GM19324 (cell line): Measurements from ENCODE around the gene CDK6.

Source experiments
- ATAC-seq: cut with Tn5 transposase; IDR thresholded peaks from one replicate; pipeline ENCODE4 v1.9.1; 2021; ENCODE audit warnings: mild to moderate bottlenecking, moderate library complexity; ENCODE audit not compliant: unreplicated experiment, low FRiP score

The CDK6 gene

DNA sequence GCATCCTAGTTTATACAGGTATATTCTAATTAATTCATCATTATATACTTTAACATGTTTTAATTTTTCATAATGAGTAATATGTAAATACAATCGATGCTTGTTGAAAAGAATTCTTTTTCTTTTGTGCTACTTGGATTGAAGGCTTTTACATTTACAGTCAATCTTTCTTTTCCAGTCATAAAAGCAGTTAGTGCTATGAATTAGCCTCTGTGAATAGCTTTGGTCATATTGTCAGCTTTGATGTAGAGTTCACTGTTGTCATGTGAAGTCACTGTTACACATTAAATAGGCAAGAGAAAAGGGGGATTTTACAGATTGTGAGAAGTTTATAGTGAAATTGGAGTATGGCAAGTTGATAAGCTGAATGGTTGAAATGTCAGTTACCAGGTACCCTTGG, 142.9 kb downstream of the CDK6 start:
- no peak for ATAC-seq

DNA sequence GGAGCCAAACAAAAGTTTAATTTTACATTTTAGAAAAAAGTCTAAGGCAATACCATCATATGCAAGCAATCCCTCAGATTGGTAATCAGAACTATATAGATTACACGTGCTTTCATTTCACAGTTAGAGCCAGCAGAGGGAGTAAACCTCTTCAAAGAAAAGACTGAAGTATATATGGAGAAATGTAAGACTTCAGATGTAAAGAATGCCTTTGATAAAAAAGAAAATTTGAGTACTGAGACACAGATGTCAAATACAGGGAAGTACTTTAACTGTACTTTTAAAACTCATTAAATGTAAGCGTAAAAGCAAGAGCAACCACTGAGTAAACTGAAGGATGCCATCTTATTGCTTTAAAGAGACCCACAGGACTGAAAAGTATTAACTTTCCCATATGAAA, 144.8 kb downstream of the CDK6 start:
- ATAC-seq: peak; percentile 51

DNA sequence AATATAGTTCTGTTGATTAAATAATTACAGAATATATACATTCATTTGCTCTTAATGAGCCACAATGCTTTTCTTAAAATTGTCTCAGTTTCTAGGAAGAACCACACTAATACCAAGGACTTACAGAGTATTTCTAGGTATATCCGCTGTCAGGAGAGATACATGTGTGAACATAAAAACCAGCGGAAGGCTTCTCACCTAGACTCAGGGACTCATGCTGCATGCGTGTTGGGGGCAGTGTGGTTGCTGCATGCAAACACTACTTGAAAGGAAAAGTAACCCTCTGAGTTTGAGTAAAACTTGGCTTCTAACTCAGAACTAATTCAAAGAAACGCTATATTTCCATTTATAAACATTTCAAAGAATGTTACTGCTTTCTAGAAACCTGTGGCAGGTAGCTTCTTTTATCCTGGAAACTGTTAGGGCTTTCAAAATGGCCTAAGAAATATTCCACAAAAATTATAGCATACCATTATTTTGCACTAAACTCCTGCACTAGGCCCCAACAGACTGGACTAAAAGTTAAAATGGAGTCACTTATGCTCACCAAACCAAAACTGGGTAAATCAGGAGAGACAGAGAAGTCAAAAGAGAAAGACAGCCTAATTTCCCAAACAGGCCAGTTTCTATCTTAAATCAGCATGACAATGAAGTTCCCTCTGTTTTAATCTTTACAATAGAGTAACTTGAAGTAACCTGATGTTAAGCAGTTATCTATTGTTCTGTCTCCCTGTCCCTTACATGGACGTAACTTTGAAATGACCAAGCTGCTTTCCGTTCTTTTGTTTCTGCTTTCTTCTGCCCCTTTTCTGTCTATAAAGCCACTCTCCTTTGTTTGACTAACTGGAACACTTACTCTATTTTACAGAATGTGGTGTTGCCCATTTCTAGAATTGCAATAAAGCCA, 151.0 kb downstream of the CDK6 start:
- ATAC-seq: no peak

DNA sequence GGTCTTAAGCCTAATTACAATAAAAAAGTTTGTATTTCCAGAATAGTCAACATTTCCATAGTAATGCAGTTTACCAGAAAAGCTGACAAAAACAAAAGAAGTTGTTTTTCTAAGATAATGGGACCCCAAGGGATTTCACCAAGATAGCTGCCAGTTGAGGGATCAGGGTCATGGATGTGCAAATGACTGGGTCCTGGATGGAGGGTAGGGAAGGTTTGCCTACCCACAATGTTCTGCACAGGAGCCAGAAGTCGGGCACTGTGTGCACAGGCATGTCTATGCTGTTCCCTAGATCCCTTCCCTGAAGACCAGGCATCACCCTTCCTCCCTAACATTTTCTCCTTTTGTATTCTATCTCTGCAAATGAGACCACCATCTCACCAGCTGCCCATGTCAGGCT, 152.1 kb downstream of the CDK6 start:
- no peak for ATAC-seq

DNA sequence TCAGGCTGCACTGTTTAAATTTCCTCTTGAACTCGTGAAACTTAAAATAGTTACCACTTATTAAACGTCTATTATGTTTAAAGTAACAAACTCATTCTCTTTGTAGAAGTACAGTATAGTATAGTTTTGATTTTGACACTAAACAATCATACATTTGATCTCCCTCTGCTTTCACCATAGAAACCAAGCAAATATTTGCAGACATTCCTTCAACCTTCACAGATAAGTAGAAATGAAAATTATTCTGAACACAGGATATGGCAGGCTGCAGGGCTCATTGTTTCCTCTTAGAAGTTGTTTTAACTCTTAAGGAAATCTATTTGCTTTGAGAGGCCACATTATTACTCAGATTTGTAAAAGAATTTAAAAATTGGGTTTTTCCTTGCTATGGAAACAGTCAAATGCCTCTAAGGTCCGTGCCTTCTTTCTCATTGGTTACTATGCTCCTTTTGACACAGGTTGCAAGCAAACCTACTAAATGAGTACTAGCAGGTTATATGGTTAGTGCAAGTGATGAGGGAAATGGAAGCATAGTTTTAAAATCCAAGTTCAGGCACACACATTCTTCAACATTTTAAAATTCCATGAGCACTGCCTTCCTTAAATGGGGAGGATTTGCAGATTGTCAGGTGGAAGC, 153.4 kb downstream of the CDK6 start:
- ATAC-seq: no peak

DNA sequence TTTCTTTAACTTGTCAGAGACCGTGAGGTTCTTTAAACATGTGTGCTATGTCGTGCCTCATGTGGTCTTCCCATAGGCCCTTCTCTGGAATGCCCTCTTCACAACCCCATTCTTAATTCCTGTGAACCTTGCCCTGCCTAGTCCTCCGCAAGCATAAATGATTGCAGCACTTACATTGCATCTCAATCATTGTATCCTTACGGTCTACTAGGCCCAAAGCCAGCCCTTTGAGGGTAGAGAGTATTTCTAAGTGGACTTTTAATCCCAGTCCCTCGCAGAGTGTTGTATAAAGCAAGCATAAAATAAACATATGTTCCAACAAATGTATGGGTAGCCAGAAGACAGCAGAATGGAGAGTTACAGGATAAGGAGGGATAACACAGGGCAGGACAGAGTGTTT, 154.0 kb downstream of the CDK6 start:
- ATAC-seq: no peak

DNA sequence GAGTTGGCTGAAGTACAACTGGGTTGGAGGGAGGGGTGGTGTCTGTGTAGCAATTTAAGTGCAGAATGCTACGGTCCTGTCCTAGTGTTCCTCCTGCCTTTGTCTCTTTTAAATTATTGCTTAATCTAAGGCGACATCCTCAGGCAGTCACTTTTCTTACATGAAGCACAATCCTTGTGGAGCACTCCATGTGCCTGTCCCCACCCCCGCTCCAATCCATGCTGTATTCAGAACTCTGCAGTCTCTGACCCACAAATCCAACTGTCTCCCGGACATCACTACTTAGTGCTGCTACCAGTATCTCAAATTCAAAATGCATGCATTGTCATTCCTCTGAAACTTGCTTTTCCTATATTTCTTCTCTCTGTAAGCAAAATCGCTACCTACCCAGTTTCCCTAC, 154.7 kb downstream of the CDK6 start:
- no peak for ATAC-seq

DNA sequence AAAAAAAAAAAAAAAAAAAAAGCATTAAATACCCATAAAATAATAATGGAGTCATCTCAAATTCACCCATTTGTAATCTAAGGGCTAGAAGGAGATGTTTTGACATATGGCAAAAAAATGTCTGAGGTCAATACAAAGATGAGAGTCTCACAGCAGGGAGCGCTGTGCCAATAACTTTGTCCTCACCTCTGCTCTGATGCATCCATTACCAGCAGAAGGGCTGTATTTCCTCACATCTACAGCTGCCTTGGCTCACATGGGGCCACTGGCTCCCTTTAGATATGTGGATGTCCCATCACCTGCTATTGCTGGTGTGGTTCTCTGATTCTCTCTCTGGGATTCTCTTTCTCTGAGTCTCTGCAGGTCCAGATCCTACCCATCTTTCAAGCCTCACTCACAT, 155.9 kb downstream of the CDK6 start:
- no peak for ATAC-seq

DNA sequence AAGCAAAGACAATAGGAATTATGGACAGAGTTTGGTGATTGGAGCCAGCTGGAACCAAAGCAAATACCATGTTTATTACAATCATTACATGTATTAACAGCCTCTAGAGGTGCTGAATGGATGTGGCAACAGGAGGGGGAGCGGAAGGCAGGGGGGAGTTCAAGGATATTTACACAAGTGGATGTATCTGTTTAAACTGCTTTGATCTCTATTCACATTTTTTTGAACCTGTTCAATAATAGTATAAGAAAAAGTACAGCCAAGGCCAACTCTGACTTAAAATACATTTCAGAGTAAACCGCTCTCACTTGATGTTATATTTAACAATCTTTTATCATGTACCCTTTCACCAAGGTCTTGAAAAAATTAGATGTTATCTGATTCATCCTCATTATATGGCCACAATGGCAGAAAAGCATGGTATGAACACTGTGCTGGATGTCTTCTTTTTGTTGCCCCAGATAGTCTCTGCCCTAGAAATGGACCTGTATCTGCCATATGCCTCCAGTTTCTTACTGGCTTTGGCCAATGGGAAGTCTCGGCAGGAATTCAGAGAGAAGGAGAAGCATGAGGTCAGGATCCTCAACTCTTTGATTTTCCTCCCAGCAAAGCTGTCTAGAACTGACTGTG, 158.0 kb downstream of the CDK6 start:
- ATAC-seq: no peak

DNA sequence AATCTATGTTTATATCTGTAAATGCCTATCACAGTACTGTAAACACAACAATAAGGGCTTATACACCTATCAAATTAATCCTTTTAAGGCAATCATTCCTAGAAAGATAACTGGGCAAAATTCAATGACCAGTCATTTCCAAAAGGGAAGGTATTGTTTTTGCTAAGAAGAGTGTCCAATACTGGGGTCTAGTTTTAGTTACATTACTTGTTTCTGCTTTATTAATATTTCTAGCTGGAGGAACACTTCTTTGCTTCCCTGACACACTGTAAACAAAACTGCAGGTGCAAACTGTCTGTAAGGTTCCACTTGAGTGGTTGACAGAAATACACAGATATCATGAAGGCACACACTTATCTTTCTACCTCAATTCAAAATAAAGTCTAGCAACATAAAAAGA, 162.0 kb downstream of the CDK6 start:
- ATAC-seq: peak; percentile 74

DNA sequence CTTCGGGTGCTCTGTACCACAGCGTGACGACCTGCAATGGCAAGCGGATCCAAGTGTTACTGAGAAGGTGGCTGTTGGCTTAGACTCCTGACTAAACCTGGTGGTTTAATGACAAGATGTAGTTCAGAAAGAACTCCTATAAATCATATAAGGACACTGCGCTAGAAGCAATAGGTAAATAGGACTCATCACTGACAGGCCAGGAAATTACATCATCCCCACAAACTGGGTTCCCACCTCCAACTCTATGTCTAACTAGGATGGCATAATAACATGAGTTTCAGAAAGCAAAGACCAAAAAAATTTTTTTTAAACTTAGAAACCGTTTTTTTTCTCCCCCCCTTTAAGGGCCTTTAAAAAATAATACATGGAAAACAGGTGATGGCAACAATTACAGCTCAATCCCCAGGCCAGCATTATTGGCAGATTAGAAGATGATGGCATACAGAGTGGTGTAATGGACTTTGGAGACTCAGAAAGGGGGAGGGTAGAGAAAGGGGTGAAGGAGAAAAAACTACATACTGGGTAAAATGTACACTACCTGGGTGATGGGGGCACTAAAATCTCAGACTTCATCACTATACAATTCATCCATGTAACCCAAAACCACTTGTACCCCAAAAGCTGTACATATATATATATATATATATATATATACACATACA, 164.7 kb downstream of the CDK6 start:
- ATAC-seq: no peak

DNA sequence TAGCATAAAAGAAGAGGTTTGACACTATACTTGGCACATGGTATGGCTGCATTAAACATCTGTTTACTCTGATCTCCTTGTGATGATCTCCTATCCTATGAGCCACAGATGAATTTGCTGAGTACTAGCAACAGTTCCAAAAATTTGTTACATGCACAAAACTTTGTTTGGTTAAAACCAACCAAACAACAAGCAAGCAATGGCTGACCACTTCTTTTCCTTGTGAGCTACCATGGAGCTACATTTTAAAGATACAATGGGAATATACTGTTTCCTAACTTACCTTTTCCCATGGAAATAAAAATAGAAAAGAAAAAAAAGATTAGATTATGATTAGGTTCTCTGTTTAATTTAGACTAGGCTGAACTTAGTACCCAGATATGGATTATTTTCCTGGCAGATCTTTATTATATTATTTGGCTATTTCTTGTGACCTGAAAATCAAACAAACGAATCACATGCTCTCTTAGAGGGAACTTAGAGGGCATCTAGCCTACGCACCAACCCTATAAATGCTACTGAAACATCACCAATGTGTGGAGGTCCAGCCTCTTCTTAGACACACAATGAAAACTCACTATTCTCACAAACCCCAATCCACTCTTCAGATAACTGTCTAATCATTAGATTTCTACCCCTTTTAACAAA, 166.0 kb downstream of the CDK6 start:
- no peak for ATAC-seq

DNA sequence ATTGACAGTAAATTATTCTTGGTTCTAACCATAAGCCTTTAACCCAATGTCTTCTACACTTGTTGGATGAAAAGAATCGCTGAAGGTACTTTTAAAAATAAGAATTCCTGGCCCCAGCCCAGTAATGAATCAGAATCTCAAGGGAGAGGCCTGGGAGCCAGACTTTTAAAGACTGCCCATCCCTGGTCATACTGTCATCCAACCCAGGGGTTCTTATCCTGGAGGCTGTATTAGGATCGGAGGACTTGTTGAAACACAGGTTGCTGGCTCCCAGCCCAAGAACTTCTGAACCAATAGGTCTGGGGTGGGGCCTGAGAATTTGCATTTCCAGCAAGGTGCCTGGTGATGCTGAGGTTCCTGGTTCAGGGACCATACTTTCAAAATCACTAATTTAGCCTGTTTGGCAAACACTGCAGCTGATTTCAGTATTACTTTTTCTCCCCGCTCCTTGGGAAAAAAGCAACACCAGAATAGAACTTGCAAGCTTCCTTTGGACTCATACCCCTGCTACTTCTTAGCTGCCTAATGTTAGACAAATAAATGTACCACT, 166.7 kb downstream of the CDK6 start:
- ATAC-seq: no peak

DNA sequence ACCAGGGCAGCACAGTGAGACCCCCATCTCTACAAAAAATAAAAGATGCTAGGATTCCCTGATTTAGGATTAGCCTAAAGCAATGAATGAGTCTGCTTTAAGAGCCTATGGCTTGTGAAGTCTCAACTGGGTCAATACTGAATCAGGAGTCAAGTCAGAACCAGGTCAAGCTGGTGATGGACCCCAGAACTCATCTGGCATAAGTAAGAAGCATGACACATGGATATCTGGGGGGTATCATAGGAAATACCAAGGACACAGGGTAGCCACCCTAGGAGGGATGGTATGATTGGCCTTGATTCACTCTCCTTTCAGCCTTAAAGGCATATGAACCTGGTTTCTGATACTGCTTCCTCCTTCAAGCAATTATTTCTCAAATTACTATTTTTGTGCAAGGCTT, 167.8 kb downstream of the CDK6 start:
- ATAC-seq: no peak

DNA sequence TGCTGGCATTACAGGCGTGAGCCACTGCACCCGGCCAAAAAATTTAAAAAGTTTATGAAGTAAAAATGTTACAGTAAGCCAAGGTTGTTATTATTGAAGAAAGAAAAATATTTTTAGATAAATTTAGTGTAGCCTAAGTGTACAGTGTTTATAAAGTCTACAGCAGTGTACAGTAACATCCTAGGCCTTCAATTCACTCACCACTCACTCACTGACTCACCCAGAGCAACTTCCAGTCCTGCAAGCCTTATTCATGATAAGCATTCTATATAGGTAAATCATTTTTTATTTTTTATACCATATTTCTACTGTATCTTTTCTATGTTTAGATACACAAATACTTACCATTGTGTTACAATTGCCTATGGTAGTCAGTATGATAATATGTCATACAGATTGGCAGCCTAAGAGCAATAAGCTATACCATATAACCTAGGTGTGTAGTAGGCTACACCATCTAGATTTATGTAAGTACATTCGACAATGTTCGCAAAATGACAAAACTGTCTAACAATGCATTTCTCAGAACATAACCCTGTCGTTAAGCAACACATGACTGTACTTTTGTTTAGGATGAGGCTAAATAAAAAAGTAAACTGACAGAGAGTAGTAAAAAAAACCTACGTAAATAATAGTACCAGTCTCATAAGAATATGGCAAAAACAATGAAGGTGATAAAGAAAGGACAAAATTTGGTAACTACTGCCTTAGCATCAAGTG, 168.4 kb downstream of the CDK6 start:
- ATAC-seq: no peak

DNA sequence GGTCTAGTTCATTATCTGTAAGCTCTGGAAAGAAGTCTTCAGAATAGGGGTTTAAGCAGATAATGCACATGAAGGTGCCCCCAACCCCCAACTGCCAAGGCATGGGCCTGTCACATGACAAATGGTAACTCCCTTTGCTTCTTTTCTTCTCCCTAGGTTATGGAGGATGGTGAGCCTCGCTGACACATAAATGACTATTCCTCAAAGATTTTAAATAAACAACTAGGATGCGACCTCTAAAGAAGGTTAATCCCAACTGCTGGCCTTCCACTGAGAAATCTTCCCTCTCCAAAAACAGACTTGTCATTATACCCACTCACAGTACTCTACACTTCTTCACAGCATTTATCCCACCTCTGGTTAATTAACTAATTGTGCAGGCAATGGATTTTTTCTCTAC, 170.4 kb downstream of the CDK6 start:
- no peak for ATAC-seq

DNA sequence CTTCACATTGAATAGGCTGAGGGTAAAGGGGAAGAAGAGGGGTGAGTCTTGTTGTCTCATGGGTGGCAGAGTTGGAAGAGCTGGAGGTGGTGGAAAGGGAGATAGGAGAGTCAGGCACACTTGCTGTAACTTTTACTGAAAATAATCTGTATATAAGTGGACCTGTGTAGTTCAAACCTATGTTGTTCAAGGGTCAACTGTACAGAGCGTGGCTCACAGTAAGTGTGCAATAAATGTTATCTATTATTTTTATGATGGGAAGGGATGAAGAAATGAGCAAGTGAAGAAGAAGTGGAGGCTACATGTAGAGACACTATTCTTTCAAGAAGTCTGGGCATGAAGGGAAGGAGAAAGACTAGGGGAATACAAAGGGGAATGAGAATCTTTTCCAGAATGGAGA, 174.7 kb downstream of the CDK6 start:
- no peak for ATAC-seq

DNA sequence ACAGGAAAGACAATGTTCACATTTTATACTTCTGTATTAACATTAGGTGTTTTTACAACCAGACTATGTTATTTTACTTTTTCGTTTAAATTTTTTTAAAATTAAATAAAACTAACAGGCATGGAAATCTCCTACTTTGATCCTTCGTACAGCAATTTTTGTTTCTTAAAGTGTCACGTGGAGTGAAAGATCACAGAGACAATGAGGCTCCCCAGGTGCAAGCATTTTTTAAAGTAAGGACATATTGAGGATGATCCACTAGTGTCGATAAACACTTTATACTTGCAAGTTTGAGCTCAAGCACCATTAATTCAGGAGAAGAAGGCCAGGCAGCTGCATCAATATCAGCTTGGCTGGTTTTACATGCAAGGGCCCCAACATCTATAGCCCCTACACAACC, 177.7 kb downstream of the CDK6 start:
- no peak for ATAC-seq

DNA sequence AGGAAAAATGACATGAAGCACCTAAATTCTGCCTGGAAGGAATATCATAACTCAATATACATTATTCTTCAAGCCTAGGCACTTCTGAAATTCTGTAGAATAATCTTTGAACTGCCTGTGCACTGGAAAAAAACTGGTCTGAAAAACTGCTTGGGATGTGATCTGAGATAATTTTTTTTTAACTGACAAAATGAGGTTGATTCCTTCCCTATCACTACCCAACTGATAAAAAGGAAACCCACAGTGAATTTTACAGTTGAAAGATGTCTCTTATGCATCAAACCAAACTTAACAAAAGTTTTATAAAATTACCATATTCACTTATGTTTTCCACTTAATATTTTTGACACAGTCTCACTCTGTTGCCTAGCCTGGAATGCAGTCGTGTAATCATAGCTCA, 179.0 kb downstream of the CDK6 start:
- no peak for ATAC-seq

DNA sequence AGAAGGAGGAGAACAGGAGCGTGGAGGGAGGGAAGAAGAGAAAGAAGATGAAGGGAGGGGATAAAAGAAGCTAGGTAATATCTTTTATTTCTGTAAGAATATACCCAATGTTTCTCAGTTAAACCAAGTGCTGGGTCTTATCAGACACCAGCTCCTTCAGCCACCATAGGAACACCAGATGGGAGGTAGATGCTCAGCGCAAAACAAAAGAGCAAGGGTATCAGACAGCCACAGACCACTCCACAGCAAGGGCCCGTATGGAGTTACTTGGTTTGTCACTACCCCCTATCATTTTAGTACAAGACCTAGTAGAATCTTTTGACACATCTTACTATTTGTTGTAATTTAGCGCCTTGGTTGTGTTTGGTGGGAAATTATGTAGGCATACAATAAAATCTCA, 180.3 kb downstream of the CDK6 start:
- ATAC-seq: no peak
